Measurements from ENCODE around the gene HAUS6. TPM values are rescaled to one million over a fixed set of nuclear protein-coding genes. Genes with fewer than 3 reads are reported as not detected.

The HAUS6 gene
- total and polyA plus RNA-seq, 2 of the 13 experiments (the other 11 are each of a cell fraction or from before 2014, with no cell fraction given): 9.8 to 31.1 TPM

GRCh38 chr9:19102631-19103345 is at the start of gene HAUS6 (continued):
- TF ChIP-seq ZUFSP (CRISPR knock-in tag; IDR thresholded peaks at IDR 0.05; ENCODE audit: borderline replicate concordance) (no peak), ZNF362 (CRISPR knock-in tag; IDR thresholded peaks at IDR 0.05; ENCODE audit: borderline replicate concordance) (no peak), ZNF83 (CRISPR knock-in tag; IDR thresholded peaks at IDR 0.05; ENCODE audit: borderline replicate concordance) (no peak), SNRNP70 (IDR thresholded peaks at IDR 0.05; ENCODE audit: low read depth, low read length) (no peak), FOXA1 (IDR thresholded peaks at IDR 0.05) (no peak), FOXA1 (CRISPR knock-in tag; IDR thresholded peaks at IDR 0.05) (no peak), DBP (CRISPR knock-in tag; IDR thresholded peaks at IDR 0.05; ENCODE audit: not compliant biosample characterization) (no peak), SOX13 (IDR thresholded peaks at IDR 0.05) (no peak), SOX13 (CRISPR knock-in tag; conservative IDR thresholded peaks at IDR 0.05 in 1 of 2, IDR thresholded peaks at IDR 0.05 in 1 of 2) (no peak; a peak in 1 of 4 replicates), HNF4A (CRISPR knock-in tag; IDR thresholded peaks at IDR 0.05) (no peak), ZNF777 (CRISPR knock-in tag; IDR thresholded peaks at IDR 0.05) (no peak), HOXD1 (CRISPR knock-in tag; IDR thresholded peaks at IDR 0.05) (no peak), ZSCAN22 (CRISPR knock-in tag; IDR thresholded peaks at IDR 0.05) (no peak), ARID4A (CRISPR knock-in tag; IDR thresholded peaks at IDR 0.05; ENCODE audit: borderline replicate concordance) (peak; percentile 95), ATAD3A (CRISPR knock-in tag; IDR thresholded peaks at IDR 0.05) (no peak), IKZF5 (CRISPR knock-in tag; IDR thresholded peaks at IDR 0.05) (peak; percentile 60; the same call in 1 of the 2 replicates), KLF12 (CRISPR knock-in tag; IDR thresholded peaks at IDR 0.05; ENCODE audit: borderline replicate concordance) (0 out of 2 replicates have a peak, but pooled peaks have one; percentile 62)

All from HepG2 (cell line).